Activated CD8-positive, alpha-beta T cell treated with anti-CD3 and anti-CD28 coated beads, Interleukin-2, amount 10 ng/mL, durations not matched to agents 7 days and 5 days (primary cell): Measurements from ENCODE around the gene ERI3. TPM values are rescaled to one million over a fixed set of nuclear protein-coding genes. Genes with fewer than 3 reads are reported as not detected.

ENCODE experiments used
- ATAC-seq: fragments of 150-1000 bp; cut with Tn5 transposase; one replicate; pipeline ENCODE4 v1.10.0; 2021; ENCODE audit warnings: moderate library complexity
- CTCF ChIA-PET: fragments of 350-600 bp; sonication (Branson Sonifier 250); formaldehyde crosslinking; loops from one replicate; lab custom pipeline; 2021; ENCODE audit warnings: antibody characterized with exemption; lab: Charles Lee
- POLR2A ChIA-PET: fragments of 350-600 bp; sonication (Branson Sonifier 250); formaldehyde crosslinking; loops from one replicate; lab custom pipeline; 2021; ENCODE audit warnings: antibody characterized with exemption; lab: Charles Lee
- DNase-seq: peaks from one replicate; pipeline ENCODE4 v3.0.0-alpha.2; 2020
- H3K27ac Mint-ChIP-seq: one replicate; pipeline ENCODE4 v1.8.0; 2021; ENCODE audit warnings: mild to moderate bottlenecking, mixed read lengths
- H3K27me3 Mint-ChIP-seq: one replicate; pipeline ENCODE4 v1.8.0; 2021; ENCODE audit warnings: low read depth, mixed read lengths
- H3K36me3 Mint-ChIP-seq: one replicate; pipeline ENCODE4 v1.8.0; 2021; ENCODE audit warnings: low read depth, mixed read lengths
- H3K4me1 Mint-ChIP-seq: one replicate; pipeline ENCODE4 v1.8.0; 2021; ENCODE audit warnings: low read depth, mixed read lengths
- H3K4me3 Mint-ChIP-seq: one replicate; pipeline ENCODE4 v1.8.0; 2021; ENCODE audit warnings: mild to moderate bottlenecking, mixed read lengths
- H3K9me3 Mint-ChIP-seq: one replicate; pipeline ENCODE4 v1.8.0; 2022; ENCODE audit warnings: mixed read lengths; ENCODE audit not compliant: insufficient read depth
- total RNA-seq, 2 experiments: library from RNA; stranded (reverse); gene quantifications; one replicate each; pipeline ENCODE4 v1.2.3, GENCODE V29; 2021

Gene ERI3
- total RNA-seq, 2 experiments from 2014 or later, result 33.1 to 33.2 TPM

- Mint-ChIP-seq H3K4me3 (no peak overlapping the region), H3K9me3 (no peaks in the 10 kb centered on the region), H3K4me1 (peaks cover 5% of the 10 kb centered on the region), H3K27me3 (no peaks in the 10 kb centered on the region), H3K27ac (no peak overlapping the region), H3K36me3 (no peaks in the 10 kb centered on the region)
- POLR2A ChIA-PET, result interaction anchor here (0.9 kb wide), 1 partner anchor 13 kb away, joined by 4 read pairs; no protein-coding TSS in a partner anchor
- CTCF ChIA-PET, result interaction anchor here (0.6 to 3.0 kb wide), 7 partner anchors 9 to 60 kb away, joined by 3 to 25 read pairs (median 5); partner anchors contain the start of gene DMAP1
- peak; percentile 65 for DNase-seq
- peak; percentile 89 for ATAC-seq
These were observed 117.2 kb downstream of the ERI3 start for GRCh38 chr1:44237721-44238457.

GRCh38 chr1:44236490-44237272, 118.4 kb downstream of the ERI3 start:
- H3K36me3 Mint-ChIP-seq, result no peaks in the 10 kb centered on the region

GRCh38 chr1:44235808-44236207, 119.2 kb downstream of the ERI3 start:
- DNase-seq, result no peak
- ChIA-PET POLR2A (no interaction called here), CTCF (interaction anchor here (1.4 kb wide), 1 partner anchor 11 kb away, joined by 3 read pairs; no protein-coding TSS in a partner anchor)
- H3K4me1 Mint-ChIP-seq, result peaks cover 5% of the 10 kb centered on the region
- H3K4me3 Mint-ChIP-seq, result no peak overlapping the region
- ATAC-seq, result no peak
- H3K36me3 Mint-ChIP-seq, result no peaks in the 10 kb centered on the region
- H3K9me3 Mint-ChIP-seq, result no peaks in the 10 kb centered on the region
- no peak overlapping the region for H3K27ac Mint-ChIP-seq
- H3K27me3 Mint-ChIP-seq, result no peaks in the 10 kb centered on the region

More at GRCh38 chr1:44236490-44237272, 118.4 kb downstream of the ERI3 start:
- ChIA-PET POLR2A (no interaction called here), CTCF (interaction anchor here (0.9 to 3.0 kb wide), 5 partner anchors 12 to 81 kb away, joined by 3 to 25 read pairs (median 3); partner anchors contain the start of gene DMAP1)
- no peaks in the 10 kb centered on the region for H3K9me3 Mint-ChIP-seq
- ATAC-seq, result no peak
- no peak for DNase-seq
- H3K27ac Mint-ChIP-seq, result no peak overlapping the region
- no peaks in the 10 kb centered on the region for H3K27me3 Mint-ChIP-seq
- no peak overlapping the region for H3K4me3 Mint-ChIP-seq
- H3K4me1 Mint-ChIP-seq, result peaks cover 5% of the 10 kb centered on the region

- Mint-ChIP-seq H3K36me3 (no peaks in the 10 kb centered on the region), H3K4me1 (peaks cover 5% of the 10 kb centered on the region), H3K27ac (no peak overlapping the region), H3K27me3 (no peaks in the 10 kb centered on the region), H3K4me3 (no peak overlapping the region), H3K9me3 (no peaks in the 10 kb centered on the region)
- ChIA-PET POLR2A (no interaction called here), CTCF (interaction anchor here (1.1 to 2.6 kb wide), 2 partner anchors 16 to 418 kb away, joined by 4 to 14 read pairs; no protein-coding TSS in a partner anchor)
- ATAC-seq (no peak), DNase-seq (no peak)
These were observed 121.5 kb downstream of the ERI3 start for GRCh38 chr1:44233593-44233992.

- ChIA-PET CTCF (no interaction called here), POLR2A (no interaction called here)
- H3K9me3 Mint-ChIP-seq, result no peaks in the 10 kb centered on the region
These were observed 124.3 kb downstream of the ERI3 start for GRCh38 chr1:44230796-44231195.

GRCh38 chr1:44229435-44230167, 125.5 kb downstream of the ERI3 start:
- peaks cover 2% of the 10 kb centered on the region for H3K4me1 Mint-ChIP-seq
- no peaks in the 10 kb centered on the region for H3K36me3 Mint-ChIP-seq
- no peak overlapping the region for H3K4me3 Mint-ChIP-seq
- no peak for DNase-seq
- no peaks in the 10 kb centered on the region for H3K9me3 Mint-ChIP-seq
- no peak for ATAC-seq
- H3K27me3 Mint-ChIP-seq, result no peaks in the 10 kb centered on the region
- no peak overlapping the region for H3K27ac Mint-ChIP-seq
- POLR2A ChIA-PET, result no interaction called here
- CTCF ChIA-PET, result interaction anchor here (2.8 kb wide), 1 partner anchor 11 kb away, joined by 16 read pairs; no protein-coding TSS in a partner anchor

More at GRCh38 chr1:44230796-44231195, 124.3 kb downstream of the ERI3 start:
- no peaks in the 10 kb centered on the region for H3K36me3 Mint-ChIP-seq
- no peak for DNase-seq
- H3K27me3 Mint-ChIP-seq, result no peaks in the 10 kb centered on the region
- no peak overlapping the region for H3K4me3 Mint-ChIP-seq
- H3K27ac Mint-ChIP-seq, result no peak overlapping the region
- H3K4me1 Mint-ChIP-seq, result peaks cover 2% of the 10 kb centered on the region
- ATAC-seq, result no peak

- no peaks in the 10 kb centered on the region for H3K27me3 Mint-ChIP-seq
- H3K4me3 Mint-ChIP-seq, result no peak overlapping the region
- ATAC-seq (no peak), DNase-seq (no peak)
- POLR2A ChIA-PET, result no interaction called here
- H3K9me3 Mint-ChIP-seq, result no peaks in the 10 kb centered on the region
- CTCF ChIA-PET, result interaction anchor here (2.8 to 4.5 kb wide), 2 partner anchors 10 kb away, joined by 16 to 17 read pairs; no protein-coding TSS in a partner anchor
- H3K4me1 Mint-ChIP-seq, result peaks cover 2% of the 10 kb centered on the region
- H3K36me3 Mint-ChIP-seq, result no peaks in the 10 kb centered on the region
- no peak overlapping the region for H3K27ac Mint-ChIP-seq
These were observed 126.8 kb downstream of the ERI3 start for GRCh38 chr1:44228218-44228617.

GRCh38 chr1:44227211-44227610, 127.8 kb downstream of the ERI3 start:
- Mint-ChIP-seq H3K9me3 (no peaks in the 10 kb centered on the region), H3K4me1 (peaks cover 7% of the 10 kb centered on the region), H3K36me3 (no peaks in the 10 kb centered on the region), H3K27ac (no peak overlapping the region), H3K4me3 (no peak overlapping the region), H3K27me3 (no peaks in the 10 kb centered on the region)
- ATAC-seq, result no peak
- ChIA-PET CTCF (interaction anchor here (1.3 to 4.5 kb wide), 3 partner anchors 9 to 15 kb away, joined by 3 to 17 read pairs (median 16); no protein-coding TSS in a partner anchor), POLR2A (no interaction called here)
- no peak for DNase-seq

GRCh38 chr1:44225761-44226160, 129.3 kb downstream of the ERI3 start:
- DNase-seq, result no peak
- peaks cover under 1% of the 10 kb centered on the region for H3K36me3 Mint-ChIP-seq
- no peak overlapping the region for H3K27ac Mint-ChIP-seq
- H3K27me3 Mint-ChIP-seq, result no peaks in the 10 kb centered on the region
- no peaks in the 10 kb centered on the region for H3K9me3 Mint-ChIP-seq
- H3K4me1 Mint-ChIP-seq, result peaks cover 8% of the 10 kb centered on the region
- no peak for ATAC-seq
- ChIA-PET CTCF (interaction anchor here (0.6 to 4.5 kb wide), 3 partner anchors 8 to 42 kb away, joined by 3 to 17 read pairs (median 6); no protein-coding TSS in a partner anchor), POLR2A (no interaction called here)
- no peak overlapping the region for H3K4me3 Mint-ChIP-seq

GRCh38 chr1:44223187-44223610, 131.9 kb downstream of the ERI3 start:
- DNase-seq (no peak), ATAC-seq (no peak)
- Mint-ChIP-seq H3K4me3 (no peak overlapping the region), H3K36me3 (peaks cover 11% of the 10 kb centered on the region), H3K27me3 (no peaks in the 10 kb centered on the region), H3K27ac (peak overlapping the region; percentile 4), H3K9me3 (no peaks in the 10 kb centered on the region), H3K4me1 (peaks cover 10% of the 10 kb centered on the region)
- CTCF ChIA-PET, result no interaction called here
- POLR2A ChIA-PET, result interaction anchor here (1.2 kb wide), 1 partner anchor 10 kb away, joined by 3 read pairs; the partner anchor contains the start of gene DMAP1
